Stimulated activated naive B cell treated with anti-CD40 and anti-IgM and Interleukin-4, amounts not matched to agents 10 μg/mL and 1 μg/mL and 100 μg/mL, for 72 hours (primary cell): ENCODE results near the gene KRT82.

Source experiments
- ATAC-seq, 2 donors: fragments of 150-1000 bp; cut with Tn5 transposase; replicated peaks; 2 replicates each; pipeline ENCODE4 v1.10.0; 2021; ENCODE audit warnings: moderate library complexity in 1 of 2
- DNase-seq: peaks from one replicate; pipeline ENCODE4 v3.0.0; 2021
- H3K27ac Mint-ChIP-seq: one replicate; pipeline ENCODE4 v1.8.0; 2022; ENCODE audit warnings: mild to moderate bottlenecking, mixed read lengths
- H3K27me3 Mint-ChIP-seq, 2 donors: one replicate each; pipeline ENCODE4 v1.8.0; 2022; ENCODE audit warnings: mixed read lengths in 2 of 2
- H3K36me3 Mint-ChIP-seq, 2 donors: one replicate each; pipeline ENCODE4 v1.8.0; 2022; ENCODE audit warnings: mixed read lengths in 2 of 2, mild to moderate bottlenecking in 1 of 2
- H3K4me1 Mint-ChIP-seq, 2 donors: one replicate each; pipeline ENCODE4 v1.8.0; 2022; ENCODE audit warnings: mixed read lengths in 2 of 2, mild to moderate bottlenecking in 1 of 2
- H3K4me3 Mint-ChIP-seq, 2 donors: one replicate each; pipeline ENCODE4 v1.8.0; 2022; ENCODE audit warnings: mild to moderate bottlenecking in 2 of 2, mixed read lengths in 2 of 2, moderate library complexity in 1 of 2
- H3K9me3 Mint-ChIP-seq, 2 donors: one replicate each; pipeline ENCODE4 v1.8.0; 2022; ENCODE audit warnings: mixed read lengths in 2 of 2, mild to moderate bottlenecking in 1 of 2

Gene KRT82

DNA sequence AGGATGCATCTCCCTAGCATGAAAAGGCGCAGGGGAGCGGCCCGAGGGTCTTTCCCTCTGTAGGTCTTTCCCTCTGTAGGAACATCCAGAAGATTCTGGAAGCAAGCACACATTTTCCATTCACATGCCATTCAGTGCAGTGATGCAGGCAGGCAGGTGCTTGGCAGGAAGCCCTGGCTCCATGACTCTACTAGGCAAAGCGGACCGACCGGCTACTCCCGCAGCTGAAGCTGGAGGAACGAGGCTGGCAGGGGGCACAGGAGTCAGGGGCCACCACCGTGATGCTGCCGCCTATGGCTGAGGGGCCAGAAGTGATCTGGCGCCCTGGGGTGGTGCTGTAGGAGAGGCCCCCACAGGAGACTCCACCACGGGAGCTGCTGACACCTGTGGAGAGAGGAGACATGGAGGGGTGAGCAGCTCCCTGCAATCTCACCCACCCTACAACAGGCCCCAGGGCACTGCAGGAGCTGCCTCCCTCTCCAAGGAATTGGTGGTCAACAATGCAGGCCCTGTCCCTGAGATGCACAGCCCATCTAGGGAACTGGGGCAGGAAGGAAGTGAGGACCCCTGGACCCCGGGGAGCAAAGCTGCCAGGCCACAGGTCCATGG, 45.4 kb downstream of the KRT82 start:
- ATAC-seq: no peak
- no peak for DNase-seq
- Mint-ChIP-seq H3K27me3 (peaks cover 6 to 10% of the 10 kb centered on the region in 2 donors), H3K9me3 (no peaks in the 10 kb centered on the region), H3K36me3 (no peaks in the 10 kb centered on the region), H3K4me3 (no peak overlapping the region), H3K4me1 (peaks cover 25 to 35% of the 10 kb centered on the region in 2 donors), H3K27ac (no peak overlapping the region)

- ATAC-seq (no peak), DNase-seq (no peak)
- Mint-ChIP-seq H3K9me3 (no peaks in the 10 kb centered on the region), H3K4me3 (no peak overlapping the region), H3K4me1 (peaks cover 25 to 35% of the 10 kb centered on the region in 2 donors), H3K27ac (no peak overlapping the region), H3K36me3 (no peaks in the 10 kb centered on the region), H3K27me3 (peaks cover 6 to 10% of the 10 kb centered on the region in 2 donors)
Observed at GRCh38 chr12:52360106-52360662, 46.0 kb downstream of the KRT82 start.

GRCh38 chr12:52359621-52360061, 46.5 kb downstream of the KRT82 start:
- H3K4me3 Mint-ChIP-seq: no peak overlapping the region
- peak overlapping the region; percentile 26 for H3K27ac Mint-ChIP-seq
- no peaks in the 10 kb centered on the region for H3K9me3 Mint-ChIP-seq
- H3K27me3 Mint-ChIP-seq: peaks cover 6 to 10% of the 10 kb centered on the region in 2 donors
- H3K36me3 Mint-ChIP-seq: no peaks in the 10 kb centered on the region
- ATAC-seq: no peak
- no peak for DNase-seq
- H3K4me1 Mint-ChIP-seq: peaks cover 20 to 35% of the 10 kb centered on the region in 2 donors

DNA sequence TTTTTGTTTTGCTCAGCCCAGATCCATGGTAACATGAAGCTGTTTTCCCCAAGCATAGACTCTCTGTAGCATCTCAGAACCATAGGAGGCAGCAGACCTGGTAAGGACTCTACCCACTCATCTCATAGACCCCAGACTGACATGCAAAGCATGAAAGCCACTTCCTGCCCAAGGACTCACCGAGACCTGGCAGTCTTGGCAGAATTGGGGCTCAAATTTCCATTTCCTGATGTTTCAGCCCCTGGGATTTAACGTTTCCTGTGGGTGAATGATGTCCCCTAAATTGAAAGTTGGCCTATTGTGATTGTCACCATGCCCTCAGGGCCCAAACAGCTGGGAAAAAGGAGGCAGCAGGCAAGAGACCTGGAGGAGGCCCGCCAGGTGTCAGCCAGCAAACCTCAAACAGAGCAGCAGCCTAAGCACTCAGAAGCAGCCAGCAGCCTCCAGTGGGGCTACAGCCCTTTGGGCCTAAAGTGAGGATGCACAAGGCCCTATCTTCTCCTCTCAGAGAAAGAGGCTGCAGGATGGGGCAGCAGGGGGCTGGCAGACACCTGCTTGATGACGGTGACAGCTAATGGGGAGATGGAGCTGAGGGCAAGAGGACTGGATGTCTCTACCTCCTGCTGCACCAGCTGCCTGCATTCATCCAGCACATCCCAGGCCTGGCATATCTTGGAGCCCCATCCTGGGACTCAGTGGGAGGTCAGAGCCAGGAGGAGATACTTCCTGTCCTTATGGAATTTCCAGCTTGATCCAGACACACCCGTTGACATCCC, 47.4 kb downstream of the KRT82 start:
- ATAC-seq (peak; percentile 96 to 98), DNase-seq (no peak)
- Mint-ChIP-seq H3K27me3 (peaks cover 4 to 6% of the 10 kb centered on the region in 2 donors), H3K27ac (peak overlapping the region; percentile 51), H3K4me1 (peaks cover 20 to 35% of the 10 kb centered on the region in 2 donors), H3K9me3 (no peaks in the 10 kb centered on the region), H3K36me3 (no peaks in the 10 kb centered on the region), H3K4me3 (no peak overlapping the region)

DNA sequence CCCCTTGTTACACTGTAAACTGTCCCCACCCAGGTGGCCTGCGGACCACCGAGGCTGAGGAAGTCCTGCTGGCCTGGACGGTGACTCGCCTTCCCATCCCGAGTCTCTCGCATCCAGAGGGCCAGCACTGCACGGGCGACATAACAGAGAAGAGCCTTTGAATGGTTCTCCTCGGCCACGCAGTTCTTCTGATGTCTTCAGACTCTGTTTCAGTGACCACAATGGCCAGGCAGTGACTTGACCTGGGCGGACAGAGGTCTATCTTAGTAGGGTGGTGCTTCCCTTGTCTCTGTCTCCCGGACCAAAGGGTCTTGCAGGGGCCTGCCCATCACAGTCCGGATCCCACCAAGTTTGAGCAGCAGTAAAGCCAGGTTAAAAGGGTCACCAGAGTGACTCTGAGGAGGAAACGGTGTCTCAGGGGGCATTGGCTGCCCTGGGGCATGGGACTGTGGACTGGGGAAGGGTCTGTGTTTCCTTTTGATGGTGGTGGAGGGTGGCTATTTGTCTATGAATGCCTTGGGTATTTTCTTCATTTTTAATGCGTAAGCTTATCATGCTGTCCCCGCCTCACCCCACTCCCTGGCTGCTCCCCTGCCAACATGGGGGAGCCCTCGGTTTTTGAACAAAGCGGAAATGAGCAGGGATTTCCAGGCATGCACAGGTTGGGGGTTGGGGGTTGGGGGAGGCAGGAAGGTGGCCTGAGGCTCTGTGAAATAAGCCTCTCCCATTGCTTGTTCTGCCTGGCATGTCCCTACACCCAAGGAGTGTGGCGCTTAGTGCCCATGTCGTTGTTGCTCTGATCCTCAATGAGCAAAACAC, 49.2 kb downstream of the KRT82 start:
- peaks cover 20 to 35% of the 10 kb centered on the region in 2 donors for H3K4me1 Mint-ChIP-seq

GRCh38 chr12:52356031-52356761, 49.9 kb downstream of the KRT82 start:
- Mint-ChIP-seq H3K27me3 (peaks cover 4 to 14% of the 10 kb centered on the region in 2 donors), H3K4me1 (peaks cover 22 to 41% of the 10 kb centered on the region in 2 donors), H3K27ac (no peak overlapping the region), H3K4me3 (no peak overlapping the region), H3K9me3 (no peaks in the 10 kb centered on the region), H3K36me3 (no peaks in the 10 kb centered on the region)
- ATAC-seq (no peak), DNase-seq (no peak)

More for the DNA sequence above, 49.2 kb downstream of the KRT82 start:
- Mint-ChIP-seq H3K27ac (no peak overlapping the region), H3K4me3 (no peak overlapping the region), H3K36me3 (no peaks in the 10 kb centered on the region), H3K9me3 (no peaks in the 10 kb centered on the region), H3K27me3 (peaks cover 4 to 14% of the 10 kb centered on the region in 2 donors)
- DNase-seq (no peak), ATAC-seq (no peak)

DNA sequence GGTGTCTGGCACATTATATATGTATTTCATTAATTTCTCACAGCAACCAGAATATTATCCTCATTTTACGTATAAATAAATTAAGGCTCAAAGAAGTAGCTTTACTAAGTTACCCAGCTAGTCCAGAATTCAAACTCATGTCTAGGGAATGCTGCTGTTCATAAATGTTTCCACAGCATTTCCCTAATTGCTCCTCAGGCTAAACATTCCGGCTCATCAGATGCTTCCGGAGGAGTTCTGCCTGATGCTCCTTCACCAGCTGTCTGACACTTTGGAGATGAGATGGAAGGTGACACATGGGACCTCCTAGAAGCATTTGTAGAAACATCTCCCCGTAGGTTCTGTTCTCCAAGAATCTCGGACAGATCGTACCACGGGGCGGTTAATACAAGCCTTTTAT, 51.0 kb downstream of the KRT82 start:
- Mint-ChIP-seq H3K9me3 (no peaks in the 10 kb centered on the region), H3K27me3 (peaks cover 7 to 21% of the 10 kb centered on the region in 2 donors), H3K4me3 (no peak overlapping the region), H3K4me1 (peaks cover 21 to 38% of the 10 kb centered on the region in 2 donors), H3K27ac (no peak overlapping the region), H3K36me3 (no peaks in the 10 kb centered on the region)
- no peak for DNase-seq
- no peak for ATAC-seq

DNA sequence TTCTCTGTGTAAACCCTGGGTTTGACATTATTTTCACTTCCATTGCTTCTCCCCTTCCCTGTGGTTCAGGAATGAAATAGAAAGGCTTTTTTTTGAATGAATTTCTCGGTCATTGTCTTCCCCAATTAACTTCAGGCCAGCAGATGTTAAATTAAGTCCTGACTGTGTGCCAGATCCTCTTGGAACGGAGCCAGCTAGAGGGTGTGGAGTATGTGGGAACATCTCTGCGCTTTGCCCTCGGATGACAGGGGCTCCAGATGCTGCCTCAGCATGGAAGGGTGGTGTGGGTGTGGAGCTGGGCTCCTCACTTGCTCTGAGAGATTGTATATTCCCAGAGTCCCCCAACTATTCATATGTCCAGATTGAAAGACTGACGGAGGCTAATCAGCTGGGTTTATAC, 51.9 kb downstream of the KRT82 start:
- Mint-ChIP-seq H3K27me3 (peaks cover 4 to 18% of the 10 kb centered on the region in 2 donors), H3K36me3 (no peaks in the 10 kb centered on the region), H3K4me3 (no peak overlapping the region), H3K27ac (no peak overlapping the region), H3K4me1 (peaks cover 17 to 29% of the 10 kb centered on the region in 2 donors), H3K9me3 (no peaks in the 10 kb centered on the region)
- DNase-seq: no peak
- ATAC-seq: no peak

- ATAC-seq: no peak
- peaks cover 4 to 18% of the 10 kb centered on the region in 2 donors for H3K27me3 Mint-ChIP-seq
Observed at GRCh38 chr12:52353766-52354165, 52.4 kb downstream of the KRT82 start.

GRCh38 chr12:52352951-52353350, 53.2 kb downstream of the KRT82 start:
- Mint-ChIP-seq H3K36me3 (no peaks in the 10 kb centered on the region), H3K9me3 (no peaks in the 10 kb centered on the region), H3K4me3 (no peak overlapping the region), H3K4me1 (peaks cover 7 to 16% of the 10 kb centered on the region in 2 donors), H3K27me3 (peaks cover 4 to 21% of the 10 kb centered on the region in 2 donors), H3K27ac (no peak overlapping the region)
- no peak for ATAC-seq
- no peak for DNase-seq

More at GRCh38 chr12:52353766-52354165, 52.4 kb downstream of the KRT82 start:
- Mint-ChIP-seq H3K4me3 (no peak overlapping the region), H3K36me3 (no peaks in the 10 kb centered on the region), H3K9me3 (no peaks in the 10 kb centered on the region), H3K27ac (no peak overlapping the region), H3K4me1 (peaks cover 13 to 24% of the 10 kb centered on the region in 2 donors)
- DNase-seq: no peak

DNA sequence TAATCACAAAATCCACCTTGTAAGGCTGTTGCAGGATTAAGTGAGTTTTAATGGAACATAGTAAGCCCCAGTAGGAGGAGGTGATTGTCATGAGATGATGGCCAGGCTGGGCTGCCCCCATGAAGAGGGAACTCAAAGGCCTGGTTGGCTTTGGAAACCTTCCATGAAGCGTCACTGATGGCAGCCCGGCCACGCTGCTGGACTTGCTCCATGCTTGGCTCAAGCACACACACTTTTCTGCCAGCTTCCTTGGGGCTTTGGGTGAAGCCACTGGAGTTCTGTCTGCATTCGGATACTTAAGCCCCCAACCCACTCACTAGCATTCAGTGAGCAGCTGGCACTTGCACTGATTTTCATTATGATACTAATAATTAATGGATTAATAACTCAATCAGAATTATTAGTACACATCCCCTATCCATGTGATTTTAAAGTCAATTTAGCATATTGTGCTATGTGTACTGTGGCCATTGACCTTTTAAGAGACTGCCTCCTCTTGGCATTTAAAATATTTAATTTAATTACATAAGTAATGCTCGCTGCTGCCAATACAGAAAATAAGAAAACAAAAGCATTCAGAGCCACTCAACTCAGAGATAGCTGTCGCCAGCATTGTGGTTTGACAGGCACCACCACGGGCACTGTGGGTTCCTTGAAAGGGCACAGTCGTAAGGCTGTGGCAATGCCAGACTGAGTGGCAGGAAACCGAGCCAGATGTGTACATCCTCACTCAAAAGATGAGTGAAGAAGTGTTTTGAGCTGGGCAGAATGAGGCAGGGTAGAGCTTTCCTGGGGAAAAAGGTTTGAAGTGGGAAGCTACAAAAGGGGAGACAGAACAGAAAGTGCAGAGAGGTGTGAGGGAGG, 54.7 kb downstream of the KRT82 start:
- DNase-seq (no peak), ATAC-seq (peak; percentile 36 to 72)
- peaks cover 2 to 5% of the 10 kb centered on the region in 2 donors for H3K4me1 Mint-ChIP-seq
- peaks cover 4 to 24% of the 10 kb centered on the region in 2 donors for H3K27me3 Mint-ChIP-seq
- H3K36me3 Mint-ChIP-seq: no peaks in the 10 kb centered on the region
- no peaks in the 10 kb centered on the region for H3K9me3 Mint-ChIP-seq
- H3K27ac Mint-ChIP-seq: no peak overlapping the region
- no peak overlapping the region for H3K4me3 Mint-ChIP-seq

GRCh38 chr12:52350786-52351185, 55.3 kb downstream of the KRT82 start:
- H3K36me3 Mint-ChIP-seq: no peaks in the 10 kb centered on the region
- peaks cover 4 to 24% of the 10 kb centered on the region in 2 donors for H3K27me3 Mint-ChIP-seq
- H3K9me3 Mint-ChIP-seq: no peaks in the 10 kb centered on the region
- ATAC-seq (no peak), DNase-seq (no peak)
- peaks cover 2 to 5% of the 10 kb centered on the region in 2 donors for H3K4me1 Mint-ChIP-seq
- H3K4me3 Mint-ChIP-seq: no peak overlapping the region
- H3K27ac Mint-ChIP-seq: no peak overlapping the region
